HG03135 (cell line): ENCODE results near the gene GCK.
A peak's percentile ranks its signal among the peaks of the same experiment; 100 is the strongest.

Source experiments
- ATAC-seq: cut with Tn5 transposase; IDR thresholded peaks from one replicate; pipeline ENCODE4 v1.9.1; 2021; ENCODE audit warnings: mild to moderate bottlenecking, moderate library complexity; ENCODE audit not compliant: unreplicated experiment

Gene GCK

GRCh38 chr7:44158096-44158872, 31.0 kb downstream of the GCK start:
- no peak for ATAC-seq

- no peak for ATAC-seq
These were observed 31.8 kb downstream of the GCK start for GRCh38 chr7:44157116-44158080.

GRCh38 chr7:44156453-44157010, 32.7 kb downstream of the GCK start:
- ATAC-seq = no peak

- no peak for ATAC-seq
These were observed 33.8 kb downstream of the GCK start for GRCh38 chr7:44155191-44156185.

GRCh38 chr7:44154703-44155102, 34.5 kb downstream of the GCK start:
- ATAC-seq = no peak

DNA sequence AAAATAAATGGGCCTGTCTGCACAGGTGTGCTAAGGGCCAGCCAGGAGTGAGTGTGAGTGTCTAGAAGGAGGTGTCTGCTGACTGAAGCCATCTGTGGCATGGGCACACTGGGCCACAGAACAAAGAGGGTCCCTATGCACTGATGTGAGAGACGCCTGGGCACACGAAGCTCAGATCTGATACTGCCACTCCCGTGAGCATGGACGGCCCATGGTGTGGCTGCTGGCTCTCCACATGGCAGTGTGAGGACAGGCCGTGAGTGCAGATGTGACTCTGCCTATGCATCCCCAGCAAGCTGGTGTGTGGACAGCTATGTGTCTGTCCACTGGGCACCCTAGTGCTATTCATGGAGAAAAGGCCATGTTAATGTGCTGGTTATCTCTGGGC, 35.3 kb downstream of the GCK start:
- no peak for ATAC-seq

- ATAC-seq = no peak
These were observed 36.0 kb downstream of the GCK start for GRCh38 chr7:44152971-44153947.

DNA sequence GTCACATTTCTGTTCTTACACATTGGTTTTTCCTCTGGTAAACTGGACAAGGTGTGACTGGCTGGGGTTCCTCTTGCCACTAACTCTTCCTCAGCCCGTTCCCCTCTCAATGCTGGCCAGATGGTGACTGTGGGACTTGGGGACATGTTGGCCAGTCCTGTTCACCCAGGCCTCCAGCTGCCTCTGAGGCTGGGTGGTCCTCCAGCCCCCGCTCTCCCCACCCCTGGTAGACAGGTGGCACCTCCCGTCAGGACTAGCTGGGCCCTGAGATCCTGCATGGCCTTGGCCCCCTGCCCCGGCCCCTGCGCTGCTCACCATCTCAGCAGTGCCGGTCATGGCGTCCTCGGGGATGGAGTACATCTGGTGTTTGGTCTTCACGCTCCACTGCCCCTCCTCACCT, 37.3 kb downstream of the GCK start:
- ATAC-seq = no peak

GRCh38 chr7:44150966-44151941, 38.0 kb downstream of the GCK start:
- no peak for ATAC-seq

DNA sequence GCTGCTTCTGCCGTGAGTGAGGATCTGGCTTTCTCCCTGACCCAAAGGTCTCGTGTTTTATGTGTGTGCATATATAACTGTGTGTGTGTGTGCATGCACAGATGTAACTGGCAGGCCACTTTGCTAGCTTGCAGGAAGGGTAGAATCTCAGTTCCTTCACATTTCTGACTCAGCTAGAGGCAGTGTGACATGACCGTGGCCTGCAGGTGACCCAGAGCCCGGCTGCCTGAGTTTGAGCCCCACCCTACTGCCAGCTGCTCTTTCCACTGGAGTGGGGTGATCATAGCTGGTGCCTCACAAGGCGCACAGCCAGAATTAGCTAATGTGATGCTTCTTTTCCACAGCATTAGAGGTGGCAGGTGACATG, 38.8 kb downstream of the GCK start:
- peak; percentile 50 for ATAC-seq

DNA sequence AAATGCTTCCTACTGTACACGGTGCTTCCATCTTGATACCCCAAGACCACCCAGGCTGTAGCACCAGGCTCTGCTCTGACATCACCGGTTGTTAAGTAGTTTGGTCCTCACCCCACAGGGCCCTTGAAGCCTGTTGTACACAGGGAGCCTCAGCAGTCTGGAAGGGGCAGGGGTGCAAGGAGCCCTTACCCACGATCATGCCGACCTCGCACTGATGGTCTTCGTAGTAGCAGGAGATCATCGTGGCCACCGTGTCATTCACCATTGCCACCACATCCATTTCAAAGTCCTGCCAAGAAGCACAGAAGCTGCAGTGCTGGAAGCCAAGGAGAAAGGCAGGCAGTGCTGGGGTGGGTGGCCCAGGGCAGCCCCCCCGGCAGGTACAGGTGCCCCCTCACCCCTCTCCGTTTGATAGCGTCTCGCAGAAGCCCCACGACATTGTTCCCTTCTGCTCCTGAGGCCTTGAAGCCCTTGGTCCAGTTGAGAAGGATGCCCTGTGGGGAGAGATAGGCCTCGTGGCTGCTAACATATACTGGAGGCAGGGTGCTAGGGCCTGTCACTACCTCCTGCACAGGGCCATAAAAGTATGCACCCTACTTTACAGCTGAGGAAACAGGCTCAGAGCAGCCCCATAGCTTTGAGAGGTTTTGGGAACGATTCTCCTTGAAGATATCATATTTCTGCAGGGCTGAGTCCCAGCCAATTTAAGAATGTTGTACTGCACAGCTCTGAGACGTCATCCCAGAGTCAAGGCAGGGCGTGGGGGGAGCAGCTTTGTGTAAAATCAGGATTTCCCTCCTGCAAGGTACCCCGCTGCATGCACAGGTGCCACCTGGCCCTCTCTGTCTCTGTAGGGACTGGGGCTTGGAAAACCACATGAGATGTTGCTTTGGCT, 39.4 kb downstream of the GCK start:
- ATAC-seq = no peak

DNA sequence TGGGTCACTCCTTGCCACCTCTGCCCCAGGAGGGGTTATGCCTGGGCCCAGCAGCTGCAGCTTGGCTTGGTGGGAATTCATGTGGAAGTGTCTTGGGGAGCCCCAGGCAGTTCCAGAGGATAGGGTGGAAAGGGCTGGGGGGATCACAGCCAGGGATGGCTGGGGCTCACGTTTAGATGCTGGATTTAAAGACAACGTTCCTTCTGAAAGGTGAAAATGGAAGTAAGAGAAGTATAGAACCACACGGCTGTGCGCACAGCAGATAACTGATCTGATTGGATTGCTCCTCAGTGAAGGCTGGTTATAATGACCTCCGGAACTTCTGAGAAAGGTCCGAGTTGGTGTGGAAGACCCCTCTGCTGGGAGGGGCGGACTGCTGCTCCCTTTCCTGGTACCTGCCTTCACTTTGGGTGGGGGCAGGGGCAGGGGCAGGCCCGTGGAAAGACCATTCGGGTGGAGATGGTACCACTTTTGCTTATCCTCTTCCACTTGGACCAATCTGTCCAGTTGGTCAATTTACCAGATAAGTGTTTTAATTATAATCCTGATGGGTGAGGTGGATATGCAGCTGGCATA, 40.2 kb downstream of the GCK start:
- ATAC-seq = no peak

DNA sequence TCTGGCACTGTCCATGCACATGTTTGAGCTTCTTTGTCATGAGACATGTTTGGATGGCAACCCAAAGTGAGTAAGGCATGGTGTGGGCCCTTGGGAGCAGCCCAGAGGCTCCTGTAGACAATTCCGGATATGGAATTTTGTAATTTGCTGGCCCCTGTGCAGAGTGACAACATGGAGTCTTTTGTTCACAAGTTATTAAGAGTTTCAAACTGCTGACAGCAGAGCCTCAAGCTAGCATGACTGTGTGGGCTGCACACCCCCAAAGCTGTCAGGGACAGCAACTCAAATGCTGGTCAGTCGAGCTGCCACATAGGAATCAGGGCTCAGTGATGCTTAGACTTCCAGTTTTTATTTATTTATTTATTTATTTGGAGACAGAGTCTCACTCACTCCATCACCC, 41.1 kb downstream of the GCK start:
- no peak for ATAC-seq

DNA sequence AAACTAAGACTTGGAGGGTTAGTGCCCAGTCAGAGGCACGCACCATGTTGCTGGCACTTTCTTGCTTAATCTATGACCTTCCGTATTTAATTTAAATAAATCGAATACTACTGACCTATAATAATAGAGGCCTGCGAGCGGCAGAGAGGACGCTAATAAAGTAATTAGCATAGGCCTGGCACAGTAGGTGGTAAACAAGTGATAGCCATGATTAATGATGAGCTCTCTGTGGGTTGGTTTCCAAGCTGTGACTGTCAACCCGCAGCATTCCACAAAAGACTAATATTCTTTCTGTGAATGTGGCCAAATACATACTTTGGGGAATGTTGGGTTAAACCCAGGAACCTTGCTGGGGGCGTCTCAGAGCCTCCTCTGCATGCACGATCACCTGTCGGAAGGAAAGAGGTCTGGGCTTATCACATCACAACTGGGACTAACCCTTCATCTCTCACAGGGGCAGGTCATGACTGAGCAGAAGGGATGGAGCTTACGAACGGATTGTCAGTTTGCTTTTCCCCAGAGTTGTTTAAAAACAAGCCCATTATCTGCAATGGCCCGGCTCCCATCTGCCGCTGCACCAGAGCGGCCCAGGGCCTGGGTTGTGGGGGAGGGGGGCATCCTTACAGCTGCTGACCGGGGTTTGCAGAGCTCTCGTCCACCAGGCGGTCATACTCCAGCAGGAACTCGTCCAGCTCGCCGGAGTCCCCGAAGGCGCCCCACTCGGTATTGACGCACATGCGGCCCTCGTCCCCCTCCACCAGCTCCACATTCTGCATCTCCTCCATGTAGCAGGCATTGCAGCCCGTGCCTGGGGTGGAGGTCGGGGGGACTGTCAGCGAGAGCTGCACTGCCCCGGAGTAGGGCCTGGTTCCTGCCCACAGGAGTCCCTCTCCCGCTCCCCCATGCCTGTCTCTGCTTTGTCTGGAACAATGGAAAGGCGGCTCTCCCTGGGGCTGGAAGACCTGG, 41.9 kb downstream of the GCK start:
- ATAC-seq = no peak

- no peak for ATAC-seq
These were observed 43.0 kb downstream of the GCK start for GRCh38 chr7:44145969-44146911.
